Measurements from ENCODE around the gene CA14. TPM values are rescaled to one million over a fixed set of nuclear protein-coding genes. Genes with fewer than 3 reads are reported as not detected.

The CA14 gene
- total RNA-seq = not detected in 2 replicates

GRCh38 chr1:150257624-150258585, at the start of gene CA14:
TSS of gene CA14 (plus strand) at chr1:150257774. CDS start at chr1:150258129, 355 bp downstream.

GRCh38 chr1:150235852-150236613, 21.5 kb upstream of the CA14 start, which contains the start of gene ANP32E:
TSS of gene ANP32E (minus strand) at chr1:150236112. CDS start at chr1:150235786, 326 bp downstream.

GRCh38 chr1:150268705-150269403, 11.3 kb downstream of the CA14 start, which contains the start of gene APH1A:
TSS of gene APH1A (minus strand) at chr1:150269016. CDS start at chr1:150268810, 206 bp downstream.

GRCh38 chr1:150281758-150282557, 24.4 kb downstream of the CA14 start, which contains the start of gene CIART:
TSS of gene CIART (plus strand) at chr1:150282554. CDS start at chr1:150283268, 714 bp downstream.

GRCh38 chr1:150293433-150294253, 36.1 kb downstream of the CA14 start, which contains the start of gene MRPS21:
TSS of gene MRPS21 (plus strand) at chr1:150293861. CDS start at chr1:150294367, 506 bp downstream.

Other genes starting within 250 kb of the CA14 start
- 19.5 and 24.9 TPM in 2 replicates for gene OTUD7B, start 247.0 kb upstream of the CA14 start, total RNA-seq
- 22.2 and 32.2 TPM in 2 replicates for gene VPS45, start 190.0 kb upstream of the CA14 start, total RNA-seq
- gene PLEKHO1, start 107.9 kb upstream of the CA14 start, total RNA-seq = 5.8 and 6.0 TPM in 2 replicates
- 15.7 and 16.2 TPM in 2 replicates for gene ANP32E, start 21.7 kb upstream of the CA14 start, total RNA-seq
- 107 and 132 TPM in 2 replicates for gene APH1A, start 11.2 kb downstream of the CA14 start, total RNA-seq
- 0.68 and 0.85 TPM in 2 replicates for gene C1orf54, start 15.0 kb downstream of the CA14 start, total RNA-seq
- gene CIART, start 24.8 kb downstream of the CA14 start, total RNA-seq = 2.7 and 4.8 TPM in 2 replicates
- 29.0 and 37.6 TPM in 2 replicates for gene MRPS21, start 36.1 kb downstream of the CA14 start, total RNA-seq
- gene PRPF3, start 63.8 kb downstream of the CA14 start, total RNA-seq = 27.3 and 35.5 TPM in 2 replicates
- gene RPRD2, start 106.4 kb downstream of the CA14 start, total RNA-seq = 7.5 and 12.9 TPM in 2 replicates
- gene TARS2, start 229.6 kb downstream of the CA14 start, total RNA-seq = 24.6 and 46.8 TPM in 2 replicates